HEK293 (cell line): ENCODE data around the gene CCNI2.

Source experiments
- PRDM1 ChIP-seq: fragments of 450-650 bp; formaldehyde crosslinking; IDR thresholded peaks from 2 replicates; pipeline ENCODE4; 2016; ENCODE audit warnings: missing biosample characterization, missing genetic modification characterization
- ZBTB7A ChIP-seq: fragments of 450-650 bp; formaldehyde crosslinking; IDR thresholded peaks from 2 replicates; pipeline ENCODE4 v1.5.1; 2016; ENCODE audit warnings: low read depth, missing biosample characterization, missing genetic modification characterization
- ZNF114 ChIP-seq: fragments of 450-650 bp; formaldehyde crosslinking; IDR thresholded peaks from 2 replicates; pipeline ENCODE4 v1.5.0; 2017; ENCODE audit warnings: missing biosample characterization, missing genetic modification characterization
- ZNF132 ChIP-seq: fragments of 450-650 bp; formaldehyde crosslinking; IDR thresholded peaks from 2 replicates; pipeline ENCODE4 v1.5.1; 2017; ENCODE audit warnings: missing biosample characterization, missing genetic modification characterization, borderline replicate concordance
- ZNF221 ChIP-seq: fragments of 450-650 bp; formaldehyde crosslinking; IDR thresholded peaks from 2 replicates; pipeline ENCODE4 v1.5.1; 2017; ENCODE audit warnings: missing biosample characterization, missing genetic modification characterization, borderline replicate concordance
- ZNF311 ChIP-seq: fragments of 450-650 bp; formaldehyde crosslinking; IDR thresholded peaks from 2 replicates; pipeline ENCODE4 v1.5.1; 2017; ENCODE audit warnings: missing biosample characterization, missing genetic modification characterization, borderline replicate concordance
- ZNF37A ChIP-seq: fragments of 450-650 bp; IDR thresholded peaks from 2 replicates; pipeline ENCODE4 v1.5.1; 2018; ENCODE audit warnings: missing biosample characterization, missing genetic modification characterization
- ZNF394 ChIP-seq: fragments of 450-650 bp; formaldehyde crosslinking; IDR thresholded peaks from 2 replicates; pipeline ENCODE4 v1.5.1; 2016; ENCODE audit warnings: missing biosample characterization, missing genetic modification characterization, mild to moderate bottlenecking, moderate library complexity, borderline replicate concordance
- ZNF549 ChIP-seq: fragments of 450-650 bp; IDR thresholded peaks from 2 replicates; pipeline ENCODE4 v1.5.1; 2018; ENCODE audit warnings: missing biosample characterization, missing genetic modification characterization, mild to moderate bottlenecking, inconsistent platforms, moderate library complexity
- ZNF664 ChIP-seq: fragments of 450-650 bp; formaldehyde crosslinking; IDR thresholded peaks from 2 replicates; pipeline ENCODE4 v1.5.1; 2016; ENCODE audit warnings: missing biosample characterization, missing genetic modification characterization
- ZNF76 ChIP-seq: fragments of 450-650 bp; formaldehyde crosslinking; IDR thresholded peaks from 2 replicates; pipeline ENCODE4; 2016; ENCODE audit warnings: low read depth, missing biosample characterization, missing genetic modification characterization, borderline replicate concordance
- TF ChIP-seq, protein P1 (sequence below): fragments of 450-650 bp; formaldehyde crosslinking; IDR thresholded peaks from 2 replicates; pipeline ENCODE4 v1.5.1; 2016; ENCODE audit warnings: missing biosample characterization, missing genetic modification characterization
- TF ChIP-seq, protein P2 (sequence below): fragments of 450-650 bp; formaldehyde crosslinking; IDR thresholded peaks from 2 replicates; pipeline ENCODE4 v1.5.1; 2016; ENCODE audit warnings: missing biosample characterization, missing genetic modification characterization

DNA sequence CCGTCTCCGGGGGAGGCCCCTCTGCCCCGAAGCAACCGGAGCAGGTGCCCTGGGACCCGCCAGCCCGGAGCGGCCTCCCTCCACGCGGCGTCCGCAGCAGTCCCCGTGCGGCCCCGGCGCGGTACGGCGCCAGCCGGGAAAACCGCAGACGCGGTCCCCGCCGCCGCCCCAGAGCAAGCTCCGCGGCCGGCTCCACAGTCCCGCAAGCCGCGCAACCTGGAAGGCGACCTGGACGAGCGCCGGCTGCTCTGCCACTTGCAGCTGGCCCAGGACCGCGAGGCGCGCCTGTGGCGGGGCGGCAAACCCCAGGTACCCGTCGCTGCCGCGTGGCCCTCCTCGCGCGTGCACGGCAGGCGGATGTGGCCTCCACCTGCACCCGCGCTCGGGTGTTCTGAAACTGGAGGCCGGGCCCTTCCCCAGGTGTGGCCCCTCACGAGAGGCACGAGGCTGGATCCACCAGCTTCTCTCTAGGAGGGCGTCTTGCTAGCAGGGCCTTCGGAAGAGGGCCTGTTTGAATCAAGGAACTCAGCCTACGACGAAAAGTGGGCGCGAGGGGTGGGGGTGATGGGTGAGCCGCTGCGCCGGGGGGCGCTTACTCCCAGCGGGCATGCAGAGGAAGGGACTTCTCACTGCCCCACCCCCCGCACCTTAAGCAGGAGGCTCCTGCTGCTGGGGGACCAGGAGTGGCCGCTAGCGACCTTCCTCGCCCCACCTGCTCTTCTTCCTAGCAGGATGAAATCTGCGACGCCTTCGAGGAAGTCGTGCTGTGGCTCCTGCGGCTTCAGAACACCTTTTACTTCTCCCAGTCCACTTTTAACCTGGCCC, 602 bp downstream of the CCNI2 start:
- TF ChIP-seq, protein P1, sequence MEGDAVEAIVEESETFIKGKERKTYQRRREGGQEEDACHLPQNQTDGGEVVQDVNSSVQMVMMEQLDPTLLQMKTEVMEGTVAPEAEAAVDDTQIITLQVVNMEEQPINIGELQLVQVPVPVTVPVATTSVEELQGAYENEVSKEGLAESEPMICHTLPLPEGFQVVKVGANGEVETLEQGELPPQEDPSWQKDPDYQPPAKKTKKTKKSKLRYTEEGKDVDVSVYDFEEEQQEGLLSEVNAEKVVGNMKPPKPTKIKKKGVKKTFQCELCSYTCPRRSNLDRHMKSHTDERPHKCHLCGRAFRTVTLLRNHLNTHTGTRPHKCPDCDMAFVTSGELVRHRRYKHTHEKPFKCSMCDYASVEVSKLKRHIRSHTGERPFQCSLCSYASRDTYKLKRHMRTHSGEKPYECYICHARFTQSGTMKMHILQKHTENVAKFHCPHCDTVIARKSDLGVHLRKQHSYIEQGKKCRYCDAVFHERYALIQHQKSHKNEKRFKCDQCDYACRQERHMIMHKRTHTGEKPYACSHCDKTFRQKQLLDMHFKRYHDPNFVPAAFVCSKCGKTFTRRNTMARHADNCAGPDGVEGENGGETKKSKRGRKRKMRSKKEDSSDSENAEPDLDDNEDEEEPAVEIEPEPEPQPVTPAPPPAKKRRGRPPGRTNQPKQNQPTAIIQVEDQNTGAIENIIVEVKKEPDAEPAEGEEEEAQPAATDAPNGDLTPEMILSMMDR (tag by site-specific recombination) = no peak
- TF ChIP-seq ZNF664 (tag by site-specific recombination) (no peak), ZNF132 (no peak), ZNF221 (tag by site-specific recombination) (no peak), ZNF37A (tag by site-specific recombination) (no peak), PRDM1 (tag by site-specific recombination) (no peak), ZNF311 (tag by site-specific recombination) (no peak), ZNF114 (tag by site-specific recombination) (no peak), ZNF394 (tag by site-specific recombination) (no peak), ZNF549 (tag by site-specific recombination) (no peak), ZBTB7A (tag by site-specific recombination) (no peak), ZNF76 (no peak)
- TF ChIP-seq, protein P2, sequence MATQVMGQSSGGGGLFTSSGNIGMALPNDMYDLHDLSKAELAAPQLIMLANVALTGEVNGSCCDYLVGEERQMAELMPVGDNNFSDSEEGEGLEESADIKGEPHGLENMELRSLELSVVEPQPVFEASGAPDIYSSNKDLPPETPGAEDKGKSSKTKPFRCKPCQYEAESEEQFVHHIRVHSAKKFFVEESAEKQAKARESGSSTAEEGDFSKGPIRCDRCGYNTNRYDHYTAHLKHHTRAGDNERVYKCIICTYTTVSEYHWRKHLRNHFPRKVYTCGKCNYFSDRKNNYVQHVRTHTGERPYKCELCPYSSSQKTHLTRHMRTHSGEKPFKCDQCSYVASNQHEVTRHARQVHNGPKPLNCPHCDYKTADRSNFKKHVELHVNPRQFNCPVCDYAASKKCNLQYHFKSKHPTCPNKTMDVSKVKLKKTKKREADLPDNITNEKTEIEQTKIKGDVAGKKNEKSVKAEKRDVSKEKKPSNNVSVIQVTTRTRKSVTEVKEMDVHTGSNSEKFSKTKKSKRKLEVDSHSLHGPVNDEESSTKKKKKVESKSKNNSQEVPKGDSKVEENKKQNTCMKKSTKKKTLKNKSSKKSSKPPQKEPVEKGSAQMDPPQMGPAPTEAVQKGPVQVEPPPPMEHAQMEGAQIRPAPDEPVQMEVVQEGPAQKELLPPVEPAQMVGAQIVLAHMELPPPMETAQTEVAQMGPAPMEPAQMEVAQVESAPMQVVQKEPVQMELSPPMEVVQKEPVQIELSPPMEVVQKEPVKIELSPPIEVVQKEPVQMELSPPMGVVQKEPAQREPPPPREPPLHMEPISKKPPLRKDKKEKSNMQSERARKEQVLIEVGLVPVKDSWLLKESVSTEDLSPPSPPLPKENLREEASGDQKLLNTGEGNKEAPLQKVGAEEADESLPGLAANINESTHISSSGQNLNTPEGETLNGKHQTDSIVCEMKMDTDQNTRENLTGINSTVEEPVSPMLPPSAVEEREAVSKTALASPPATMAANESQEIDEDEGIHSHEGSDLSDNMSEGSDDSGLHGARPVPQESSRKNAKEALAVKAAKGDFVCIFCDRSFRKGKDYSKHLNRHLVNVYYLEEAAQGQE (tag by site-specific recombination) = no peak
